GM19351 (cell line): ENCODE data around the gene SPEN.

Experiments
- ATAC-seq: cut with Tn5 transposase; IDR thresholded peaks from one replicate; pipeline ENCODE4 v1.9.1; 2021; ENCODE audit warnings: mild to moderate bottlenecking, moderate library complexity; ENCODE audit not compliant: unreplicated experiment

The SPEN gene

GRCh38 chr1:15935056-15935950 is 87.8 kb downstream of the SPEN start:
- ATAC-seq = no peak

GRCh38 chr1:15936025-15936424 is 88.5 kb downstream of the SPEN start:
- ATAC-seq = no peak

- no peak for ATAC-seq
Measured at GRCh38 chr1:15937146-15937545, 89.6 kb downstream of the SPEN start.

GRCh38 chr1:15937706-15938168 is 90.2 kb downstream of the SPEN start:
- ATAC-seq = no peak

GRCh38 chr1:15938628-15939161 is 91.2 kb downstream of the SPEN start:
- ATAC-seq = no peak

- ATAC-seq = no peak
Measured at GRCh38 chr1:15939181-15940109, 91.9 kb downstream of the SPEN start.

- ATAC-seq = no peak
Measured at GRCh38 chr1:15940110-15941043, 92.9 kb downstream of the SPEN start.

GRCh38 chr1:15941044-15941840 is 93.7 kb downstream of the SPEN start:
- ATAC-seq = no peak

GRCh38 chr1:15941899-15942660 is 94.6 kb downstream of the SPEN start:
- no peak for ATAC-seq

GRCh38 chr1:15942661-15943327 is 95.3 kb downstream of the SPEN start:
- no peak for ATAC-seq

- ATAC-seq = no peak
Measured at GRCh38 chr1:15943328-15943991, 96.0 kb downstream of the SPEN start.

- ATAC-seq = no peak
Measured at GRCh38 chr1:15943992-15944307, 96.4 kb downstream of the SPEN start.

GRCh38 chr1:15944308-15945010 is 97.0 kb downstream of the SPEN start:
- no peak for ATAC-seq

- ATAC-seq = no peak
Measured at GRCh38 chr1:15945011-15945831, 97.7 kb downstream of the SPEN start.

GRCh38 chr1:15945832-15946448 is 98.4 kb downstream of the SPEN start:
- no peak for ATAC-seq
